Left forelimb (tissue), 1 donor: ENCODE measurements around the gene CFAP61.
"Not testable (repeated sequence)": the region's sequence is repeated elsewhere in the genome, so short reads cannot be mapped to it uniquely, and the experiment has no call there.

Experiments
- DNase-seq: peaks from one replicate; pipeline ENCODE4 v3.0.0-alpha.2; 2018; ENCODE audit warnings: low spot score

The CFAP61 gene, protein sequence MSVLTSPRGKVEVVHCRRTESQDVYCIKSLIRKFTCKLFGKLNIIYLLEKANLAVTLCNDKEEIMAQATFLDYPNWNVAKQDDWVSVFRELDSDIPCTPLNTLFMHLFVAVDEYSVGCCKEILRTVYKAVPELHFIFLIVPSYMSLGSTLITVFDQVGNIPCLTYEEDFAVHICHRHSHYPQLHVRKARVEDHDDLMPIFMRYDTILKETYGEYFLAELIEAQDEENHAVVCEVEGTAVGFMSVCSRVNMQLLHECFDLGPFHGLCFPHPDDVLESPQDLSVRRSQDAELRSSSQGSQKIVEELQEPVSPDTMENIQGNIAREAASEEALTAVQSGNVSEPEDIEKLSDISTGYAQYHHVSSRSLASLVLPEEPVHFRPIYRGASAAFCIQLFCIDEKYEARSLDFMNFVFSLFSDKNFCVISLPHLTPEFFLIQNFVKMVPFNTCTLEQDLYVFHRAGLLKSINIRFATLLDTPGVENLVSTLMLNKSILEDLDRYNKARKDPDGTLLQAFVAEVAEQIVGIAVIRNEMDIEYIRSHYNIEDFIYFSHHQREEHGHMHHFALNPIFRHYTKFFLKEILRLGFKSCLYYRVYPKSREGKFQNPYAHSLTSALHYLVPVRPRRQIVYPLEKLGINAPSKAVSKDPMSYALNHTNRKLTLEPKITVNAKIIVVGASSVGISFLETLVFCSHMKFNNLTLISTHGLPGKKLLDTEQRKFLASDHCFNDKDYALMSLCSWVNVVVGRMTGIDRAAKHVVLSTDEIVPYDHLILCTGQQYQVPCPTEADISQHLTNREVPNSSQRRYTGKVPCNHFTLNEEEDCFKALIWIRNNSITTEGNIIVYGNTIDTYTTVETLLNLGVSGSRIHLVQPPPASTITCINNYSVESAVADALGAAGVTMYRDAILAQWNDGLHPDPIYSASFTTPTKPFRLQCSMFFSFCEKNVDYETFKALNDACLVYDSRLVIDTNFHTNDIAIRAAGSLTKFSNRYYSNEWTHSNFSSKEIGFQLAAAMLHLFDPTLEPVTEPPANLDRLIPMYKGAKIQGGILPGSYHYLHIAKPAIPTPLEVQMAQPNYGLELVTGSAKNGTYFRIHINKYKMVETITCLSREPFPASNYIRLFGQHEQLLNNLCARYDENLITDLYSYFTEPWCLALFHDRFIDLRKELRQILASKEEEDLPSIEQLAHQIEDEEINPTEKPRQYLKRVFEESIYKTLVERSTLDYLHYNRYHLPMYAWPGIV

GRCh38 chr20:20052074-20052970 is at the start of gene CFAP61, which contains the start of gene CRNKL1:
Gene CFAP61 (plus strand): TSS chr20:20052532. CDS start chr20:20056654, 4,122 bp downstream.
Gene CRNKL1 (minus strand): TSS chr20:20052466. CDS start chr20:20052342, 124 bp downstream.
- peak; percentile 97 for DNase-seq

GRCh38 chr20:20003031-20003954 is 49.0 kb upstream of the CFAP61 start:
- DNase-seq = no peak

DNA sequence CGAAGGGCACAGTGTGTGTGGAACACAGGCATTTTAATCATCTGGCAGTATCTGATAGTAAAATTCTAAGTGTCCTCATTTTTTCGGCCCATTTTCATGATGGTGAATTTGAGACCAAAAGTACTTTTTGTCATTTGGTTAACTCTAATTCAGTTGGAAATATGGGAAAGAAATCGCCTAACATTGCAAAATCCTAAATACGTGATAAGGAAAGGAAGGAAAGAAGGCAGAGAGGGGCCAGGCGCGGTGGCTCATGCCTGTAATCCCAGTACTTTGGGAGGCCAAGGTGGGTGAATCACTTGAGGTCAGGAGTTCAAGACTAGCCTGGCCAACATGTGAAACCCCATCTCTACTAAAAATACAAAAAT is 48.4 kb upstream of the CFAP61 start:
- not testable (repeated sequence) for DNase-seq

DNA sequence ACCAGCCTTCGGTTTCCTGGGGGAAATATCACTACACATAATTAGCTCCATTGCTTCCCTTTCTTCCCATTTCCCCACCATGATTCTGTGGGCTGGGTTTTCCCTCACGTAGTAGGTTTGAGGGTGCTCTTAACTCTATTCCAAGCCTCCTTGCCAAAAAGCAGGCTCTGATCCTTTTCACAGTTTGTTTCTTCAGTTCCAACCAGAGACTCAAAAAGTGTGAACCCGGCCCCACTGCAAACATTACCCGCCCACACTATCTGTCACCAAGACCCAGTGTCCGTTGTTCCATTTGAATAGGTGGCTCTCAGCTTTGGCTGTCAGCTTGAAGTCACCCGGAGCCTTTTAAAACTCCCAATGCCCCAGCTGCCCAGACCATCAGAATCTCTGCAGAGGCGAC is 47.0 kb upstream of the CFAP61 start:
- no peak for DNase-seq

GRCh38 chr20:20009784-20010253 is 42.5 kb upstream of the CFAP61 start:
- no peak for DNase-seq

DNA sequence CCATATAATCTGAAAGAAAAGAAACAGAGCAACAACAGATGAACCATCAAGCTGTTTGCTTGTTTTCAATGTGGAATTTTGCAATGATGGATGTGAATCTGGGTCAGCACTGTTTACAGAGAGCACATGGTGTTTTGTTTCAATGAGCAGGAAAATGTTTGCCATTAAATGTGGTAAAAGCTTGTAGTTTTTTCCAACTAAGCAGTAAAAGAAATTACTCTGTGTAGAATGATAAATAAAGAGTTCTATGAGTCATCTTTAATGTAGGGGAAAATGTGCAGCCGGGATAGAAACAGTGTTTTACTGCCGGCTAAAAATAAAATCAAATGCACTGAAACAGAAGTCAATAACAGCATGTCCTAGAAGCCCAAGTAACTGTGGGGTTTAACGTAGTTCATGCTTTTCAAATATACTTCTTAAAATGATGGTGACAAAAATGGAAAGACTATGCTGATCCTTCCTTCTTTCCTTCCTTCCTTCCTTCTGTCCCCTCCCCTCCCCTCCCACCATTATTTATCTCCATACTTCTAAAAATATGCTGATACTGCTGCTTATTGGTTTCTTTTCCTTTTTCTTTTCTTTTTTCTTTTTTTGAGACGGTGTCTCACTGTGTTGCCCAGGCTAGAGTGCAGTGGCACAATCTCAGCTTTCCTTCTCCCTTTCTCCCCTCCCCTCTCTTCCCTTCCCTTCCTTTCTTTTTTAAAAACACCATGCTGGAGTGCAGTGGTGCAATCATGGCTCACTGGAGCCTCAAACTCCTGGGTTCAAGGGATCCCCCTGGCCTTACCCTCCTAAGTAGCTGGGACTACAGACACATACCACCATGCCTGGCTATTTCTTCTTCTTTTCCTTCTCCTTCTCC is 41.5 kb upstream of the CFAP61 start:
- DNase-seq = no peak

DNA sequence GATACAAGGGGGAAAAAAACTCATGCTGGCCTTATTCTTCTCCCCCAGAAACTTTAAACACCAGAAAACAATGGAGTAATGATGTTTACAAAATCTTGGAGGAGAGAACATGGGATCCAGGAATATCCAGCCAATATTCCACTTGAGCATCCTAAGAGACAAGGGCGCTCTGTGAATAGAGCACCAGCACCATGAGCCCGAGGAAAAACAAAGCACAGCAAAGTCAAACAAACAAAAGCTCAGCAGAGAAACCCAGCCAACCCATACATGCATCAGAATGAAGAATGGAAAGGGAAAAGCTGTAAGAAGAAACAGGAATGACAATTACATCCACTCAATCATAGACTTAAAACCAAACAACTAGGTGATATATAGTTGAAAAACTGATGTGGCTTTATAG is 39.8 kb upstream of the CFAP61 start:
- DNase-seq = no peak

- DNase-seq = no peak
These were observed 37.7 kb upstream of the CFAP61 start for GRCh38 chr20:20014659-20015058.

- peak; percentile 94 for DNase-seq
These were observed 35.1 kb upstream of the CFAP61 start, which contains the start of gene NAA20 for GRCh38 chr20:20017001-20017843. Gene NAA20 (plus strand): TSS chr20:20017362. CDS start chr20:20017397, 35 bp downstream.

DNA sequence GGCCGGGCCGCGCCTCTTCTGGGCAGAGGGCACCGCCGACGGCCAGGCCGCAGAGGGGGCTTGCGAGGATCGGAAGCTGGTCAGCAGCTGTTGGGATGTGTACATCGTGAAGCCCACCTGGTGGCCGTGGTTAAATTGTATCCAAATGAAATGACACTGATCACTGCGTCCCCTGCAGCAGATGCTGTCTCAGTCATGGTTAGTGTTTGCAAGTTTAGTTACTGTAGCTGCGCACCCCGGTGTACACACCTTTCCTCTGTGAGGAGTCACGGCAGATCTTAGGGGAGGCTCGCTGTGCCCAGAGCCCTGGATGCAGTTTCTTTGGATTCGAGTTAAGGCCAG is 34.5 kb upstream of the CFAP61 start:
- DNase-seq = no peak

DNA sequence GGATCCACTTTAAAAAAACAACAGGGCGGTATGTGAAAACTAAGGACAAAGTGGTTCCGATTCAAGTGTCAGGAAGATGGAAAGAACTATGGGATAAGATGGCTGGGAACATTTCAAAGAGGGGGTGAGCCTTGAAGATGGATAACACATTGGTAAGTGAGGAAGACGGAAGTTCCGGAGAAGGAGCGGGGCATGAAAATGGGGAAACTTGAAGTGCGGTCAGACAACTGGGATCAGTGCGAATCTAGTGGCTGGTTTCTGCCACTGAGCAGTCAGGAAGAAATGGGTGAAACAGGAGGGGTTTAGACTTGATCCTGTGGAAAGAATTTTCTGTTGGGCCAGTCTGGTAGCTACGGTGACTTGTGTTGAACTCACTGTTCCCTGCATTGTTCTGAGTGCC is 34.0 kb upstream of the CFAP61 start:
- no peak for DNase-seq

- no peak for DNase-seq
These were observed 33.2 kb upstream of the CFAP61 start for GRCh38 chr20:20019123-20019522.

GRCh38 chr20:20020908-20021307 is 31.4 kb upstream of the CFAP61 start:
- DNase-seq = no peak

DNA sequence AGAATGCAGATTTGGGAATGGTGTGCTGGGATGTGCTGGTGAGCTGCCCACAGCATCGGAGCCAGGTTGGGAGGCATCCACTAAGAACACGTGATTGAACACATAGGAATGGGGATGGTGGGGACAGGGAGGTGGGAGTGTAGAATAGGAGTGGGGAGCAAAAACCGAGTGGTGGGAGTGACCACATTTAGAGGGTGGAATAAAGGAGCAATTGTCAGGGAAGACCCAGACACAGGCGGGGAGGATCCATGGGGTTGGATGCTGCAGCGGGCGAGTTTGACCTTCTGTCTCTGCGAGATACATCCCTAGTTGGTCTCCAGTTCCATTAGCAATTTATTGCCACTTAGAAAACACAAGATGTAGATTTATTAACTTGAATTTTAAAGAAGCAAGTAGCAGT is 30.5 kb upstream of the CFAP61 start:
- no peak for DNase-seq

- no peak for DNase-seq
These were observed 29.8 kb upstream of the CFAP61 start for GRCh38 chr20:20022498-20022897.

GRCh38 chr20:20023395-20023794 is 28.9 kb upstream of the CFAP61 start:
- no peak for DNase-seq

- DNase-seq = no peak
These were observed 27.4 kb upstream of the CFAP61 start for GRCh38 chr20:20024942-20025341.

GRCh38 chr20:20027284-20027683 is 25.0 kb upstream of the CFAP61 start:
- DNase-seq = no peak
